ENCODE results near the gene TBC1D14.

DNA sequence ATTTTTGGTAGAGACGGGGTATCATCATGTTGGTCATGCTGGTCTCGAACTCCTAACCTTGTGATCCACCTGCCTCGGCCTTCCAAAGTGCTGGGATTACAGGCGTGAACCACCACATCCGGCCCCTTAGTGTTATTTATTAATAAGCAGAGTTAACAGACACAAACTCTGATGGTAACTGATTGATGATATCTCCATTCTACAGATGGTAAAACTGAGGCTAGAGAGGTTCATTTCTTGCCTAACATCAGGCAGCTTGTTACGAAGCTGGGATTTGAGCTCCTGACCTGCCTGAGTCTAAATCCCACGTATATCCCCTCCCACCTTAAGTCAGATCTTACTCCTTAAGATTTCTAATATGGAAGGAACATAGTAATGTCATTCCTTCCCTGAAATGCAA, 36.9 kb downstream of the TBC1D14 start:
- TF ChIP-seq CTCF (IDR thresholded peaks at IDR 0.05; ENCODE audit: low read depth, low read length) (no peak), EZH2phosphoT487 (IDR thresholded peaks at IDR 0.05; ENCODE audit: low read depth) (no peak)
